ENCODE measurements around the gene PSD.

The PSD gene

GRCh38 chr10:102379383-102379782 is 39.2 kb downstream of the PSD start:
- Histone ChIP-seq H3K4me1 (ENCODE audit: control insufficient read depth in 2 of 2, insufficient read depth in 1 of 2, low read depth in 1 of 2, low read length in 2 of 2) (no peaks in the 10 kb centered on the region), H3K4me3 (ENCODE audit: low read length in 2 of 2) (no peak overlapping the region), H3K36me3 (replicated peaks in 1 of 2; ENCODE audit: control insufficient read depth in 2 of 2, insufficient read depth in 2 of 2, low read length in 2 of 2) (peaks cover 46 to 76% of the 10 kb centered on the region in 2 donors), H2AK5ac (ENCODE audit: low read depth, low read length) (no peak overlapping the region), H3K4me2 (ENCODE audit: insufficient read depth, low read length, poor library complexity, severe bottlenecking) (no peak overlapping the region), H2AFZ (ENCODE audit: low read length) (no peak overlapping the region), H3K18ac (ENCODE audit: low read length) (no peak overlapping the region), H3K27me3 (ENCODE audit: control insufficient read depth in 3 of 3, insufficient read depth in 3 of 3, low read depth in 1 of 3, low read length in 3 of 3) (no peaks in the 10 kb centered on the region), H2BK5ac (ENCODE audit: low read length) (no peak overlapping the region), H3K9me3 (replicated peaks in 1 of 2; ENCODE audit: control insufficient read depth in 2 of 2, insufficient read depth in 1 of 2, low read depth in 1 of 2, low read length in 2 of 2) (peaks cover 0 to 2% of the 10 kb centered on the region in 2 donors), H3K27ac (replicated peaks; ENCODE audit: low read length) (no peak overlapping the region), H2BK12ac (ENCODE audit: low read length) (no peak overlapping the region), H4K8ac (ENCODE audit: low read depth, low read length) (no peak overlapping the region), H3K23ac (ENCODE audit: low read depth, low read length, poor library complexity) (no peak overlapping the region), H2BK120ac (ENCODE audit: low read depth, low read length) (no peak overlapping the region), H3K4ac (ENCODE audit: low read length) (no peak overlapping the region), H2BK15ac (ENCODE audit: low read length) (no peak overlapping the region), H3K9ac (ENCODE audit: low read depth, low read length, poor library complexity) (no peak overlapping the region), H4K91ac (ENCODE audit: low read depth, low read length, poor library complexity) (no peak overlapping the region), H3K79me1 (ENCODE audit: low read depth, low read length) (no peaks in the 10 kb centered on the region), H3K14ac (ENCODE audit: low read length) (no peak overlapping the region)
- no CpG with 5 or more reads among the region's 6 CpGs for WGBS, 2 donors (ENCODE audit: extremely low coverage in 2 of 2, insufficient read length in 2 of 2, insufficient replicate concordance in 1 of 2)
- no peak for DNase-seq (ENCODE audit: low spot score)

GRCh38 chr10:102376901-102377300 is 41.7 kb downstream of the PSD start:
- Histone ChIP-seq H2BK15ac (ENCODE audit: low read length) (no peak overlapping the region), H3K27ac (replicated peaks; ENCODE audit: low read length) (no peak overlapping the region), H3K9ac (ENCODE audit: low read depth, low read length, poor library complexity) (no peak overlapping the region), H3K36me3 (replicated peaks in 1 of 2; ENCODE audit: control insufficient read depth in 2 of 2, insufficient read depth in 2 of 2, low read length in 2 of 2) (peaks cover 41 to 83% of the 10 kb centered on the region in 2 donors), H3K4me1 (ENCODE audit: control insufficient read depth in 2 of 2, insufficient read depth in 1 of 2, low read depth in 1 of 2, low read length in 2 of 2) (no peaks in the 10 kb centered on the region), H3K9me3 (replicated peaks in 1 of 2; ENCODE audit: control insufficient read depth in 2 of 2, insufficient read depth in 1 of 2, low read depth in 1 of 2, low read length in 2 of 2) (peaks cover 0 to 2% of the 10 kb centered on the region in 2 donors), H2AFZ (ENCODE audit: low read length) (no peak overlapping the region), H3K4ac (ENCODE audit: low read length) (no peak overlapping the region), H3K14ac (ENCODE audit: low read length) (no peak overlapping the region), H2BK5ac (ENCODE audit: low read length) (no peak overlapping the region), H4K91ac (ENCODE audit: low read depth, low read length, poor library complexity) (no peak overlapping the region), H2AK5ac (ENCODE audit: low read depth, low read length) (no peak overlapping the region), H3K4me2 (ENCODE audit: insufficient read depth, low read length, poor library complexity, severe bottlenecking) (no peak overlapping the region), H2BK120ac (ENCODE audit: low read depth, low read length) (no peak overlapping the region), H3K27me3 (ENCODE audit: control insufficient read depth in 3 of 3, insufficient read depth in 3 of 3, low read depth in 1 of 3, low read length in 3 of 3) (no peaks in the 10 kb centered on the region), H3K4me3 (ENCODE audit: low read length in 2 of 2) (no peak overlapping the region), H3K18ac (ENCODE audit: low read length) (no peak overlapping the region), H4K8ac (ENCODE audit: low read depth, low read length) (no peak overlapping the region), H3K79me1 (ENCODE audit: low read depth, low read length) (no peaks in the 10 kb centered on the region), H2BK12ac (ENCODE audit: low read length) (no peak overlapping the region), H3K23ac (ENCODE audit: low read depth, low read length, poor library complexity) (no peak overlapping the region)
- WGBS, 2 donors (ENCODE audit: extremely low coverage in 2 of 2, insufficient read length in 2 of 2, insufficient replicate concordance in 1 of 2): no CpG with 5 or more reads among the region's 12 CpGs
- DNase-seq (ENCODE audit: low spot score): no peak

GRCh38 chr10:102375867-102376266 is 42.7 kb downstream of the PSD start:
- Histone ChIP-seq H3K79me1 (ENCODE audit: low read depth, low read length) (no peaks in the 10 kb centered on the region), H3K27ac (replicated peaks; ENCODE audit: low read length) (no peak overlapping the region), H3K9ac (ENCODE audit: low read depth, low read length, poor library complexity) (no peak overlapping the region), H2BK120ac (ENCODE audit: low read depth, low read length) (no peak overlapping the region), H3K18ac (ENCODE audit: low read length) (no peak overlapping the region), H2AFZ (ENCODE audit: low read length) (no peak overlapping the region), H3K36me3 (replicated peaks in 1 of 2; ENCODE audit: control insufficient read depth in 2 of 2, insufficient read depth in 2 of 2, low read length in 2 of 2) (peaks cover 39 to 84% of the 10 kb centered on the region in 2 donors), H3K4me2 (ENCODE audit: insufficient read depth, low read length, poor library complexity, severe bottlenecking) (no peak overlapping the region), H3K4ac (ENCODE audit: low read length) (no peak overlapping the region), H2BK15ac (ENCODE audit: low read length) (no peak overlapping the region), H4K91ac (ENCODE audit: low read depth, low read length, poor library complexity) (no peak overlapping the region), H2BK12ac (ENCODE audit: low read length) (no peak overlapping the region), H3K4me3 (ENCODE audit: low read length in 2 of 2) (no peak overlapping the region), H3K14ac (ENCODE audit: low read length) (no peak overlapping the region), H3K27me3 (ENCODE audit: control insufficient read depth in 3 of 3, insufficient read depth in 3 of 3, low read depth in 1 of 3, low read length in 3 of 3) (no peaks in the 10 kb centered on the region), H3K23ac (ENCODE audit: low read depth, low read length, poor library complexity) (no peak overlapping the region), H2BK5ac (ENCODE audit: low read length) (no peak overlapping the region), H3K9me3 (replicated peaks in 1 of 2; ENCODE audit: control insufficient read depth in 2 of 2, insufficient read depth in 1 of 2, low read depth in 1 of 2, low read length in 2 of 2) (peaks cover 0 to 3% of the 10 kb centered on the region in 2 donors), H4K8ac (ENCODE audit: low read depth, low read length) (no peak overlapping the region), H2AK5ac (ENCODE audit: low read depth, low read length) (no peak overlapping the region), H3K4me1 (ENCODE audit: control insufficient read depth in 2 of 2, insufficient read depth in 1 of 2, low read depth in 1 of 2, low read length in 2 of 2) (no peaks in the 10 kb centered on the region)
- WGBS, 2 donors (ENCODE audit: extremely low coverage in 2 of 2, insufficient read length in 2 of 2, insufficient replicate concordance in 1 of 2): no CpG with 5 or more reads among the region's 2 CpGs
- no peak for DNase-seq (ENCODE audit: low spot score)

- no peak overlapping the region for H2BK15ac ChIP-seq (ENCODE audit: low read length)
- no peak overlapping the region for H2BK120ac ChIP-seq (ENCODE audit: low read depth, low read length)
- H3K79me1 ChIP-seq (ENCODE audit: low read depth, low read length): no peaks in the 10 kb centered on the region
- no peak overlapping the region for H3K9ac ChIP-seq (ENCODE audit: low read depth, low read length, poor library complexity)
- peaks cover 42 to 84% of the 10 kb centered on the region in 2 donors for H3K36me3 ChIP-seq (replicated peaks in 1 of 2; ENCODE audit: control insufficient read depth in 2 of 2, insufficient read depth in 2 of 2, low read length in 2 of 2)
- no CpG with 5 or more reads among the region's 7 CpGs for WGBS, 2 donors (ENCODE audit: extremely low coverage in 2 of 2, insufficient read length in 2 of 2, insufficient replicate concordance in 1 of 2)
- H3K27me3 ChIP-seq (ENCODE audit: control insufficient read depth in 3 of 3, insufficient read depth in 3 of 3, low read depth in 1 of 3, low read length in 3 of 3): no peaks in the 10 kb centered on the region
- H3K4me1 ChIP-seq (ENCODE audit: control insufficient read depth in 2 of 2, insufficient read depth in 1 of 2, low read depth in 1 of 2, low read length in 2 of 2): no peaks in the 10 kb centered on the region
- H3K14ac ChIP-seq (ENCODE audit: low read length): no peak overlapping the region
- no peak overlapping the region for H4K91ac ChIP-seq (ENCODE audit: low read depth, low read length, poor library complexity)
- peak overlapping the region; percentile 60 for H3K23ac ChIP-seq (ENCODE audit: low read depth, low read length, poor library complexity)
- H2AFZ ChIP-seq (ENCODE audit: low read length): no peak overlapping the region
- no peak overlapping the region for H3K4ac ChIP-seq (ENCODE audit: low read length)
- H3K27ac ChIP-seq (replicated peaks; ENCODE audit: low read length): no peak overlapping the region
- H3K18ac ChIP-seq (ENCODE audit: low read length): no peak overlapping the region
- DNase-seq (ENCODE audit: low spot score): no peak
- H3K4me3 ChIP-seq (ENCODE audit: low read length in 2 of 2): peak overlapping the region in 1 of 2 donors; percentile 23
- no peak overlapping the region for H2AK5ac ChIP-seq (ENCODE audit: low read depth, low read length)
- no peak overlapping the region for H4K8ac ChIP-seq (ENCODE audit: low read depth, low read length)
- no peak overlapping the region for H2BK12ac ChIP-seq (ENCODE audit: low read length)
- H3K4me2 ChIP-seq (ENCODE audit: insufficient read depth, low read length, poor library complexity, severe bottlenecking): no peak overlapping the region
- no peak overlapping the region for H2BK5ac ChIP-seq (ENCODE audit: low read length)
- peaks cover 0 to 8% of the 10 kb centered on the region in 2 donors for H3K9me3 ChIP-seq (replicated peaks in 1 of 2; ENCODE audit: control insufficient read depth in 2 of 2, insufficient read depth in 1 of 2, low read depth in 1 of 2, low read length in 2 of 2)
Measured at GRCh38 chr10:102375250-102375649, 43.3 kb downstream of the PSD start.
